Activated CD4-positive, alpha-beta T cell treated with anti-CD3 and anti-CD28 coated beads for 24 hours (primary cell): ENCODE results near the gene HRH3.

ENCODE experiments used
- DNase-seq, 2 donors: peaks; one replicate each; pipeline ENCODE4 v3.0.0-alpha.2; 2020; ENCODE audit warnings: low read depth in 2 of 2

HRH3 gene

GRCh38 chr20:62177307-62177706 lies 42.8 kb downstream of the HRH3 start:
- no peak for DNase-seq

- DNase-seq: no peak
Measured at GRCh38 chr20:62176866-62177265, 43.2 kb downstream of the HRH3 start.

DNA sequence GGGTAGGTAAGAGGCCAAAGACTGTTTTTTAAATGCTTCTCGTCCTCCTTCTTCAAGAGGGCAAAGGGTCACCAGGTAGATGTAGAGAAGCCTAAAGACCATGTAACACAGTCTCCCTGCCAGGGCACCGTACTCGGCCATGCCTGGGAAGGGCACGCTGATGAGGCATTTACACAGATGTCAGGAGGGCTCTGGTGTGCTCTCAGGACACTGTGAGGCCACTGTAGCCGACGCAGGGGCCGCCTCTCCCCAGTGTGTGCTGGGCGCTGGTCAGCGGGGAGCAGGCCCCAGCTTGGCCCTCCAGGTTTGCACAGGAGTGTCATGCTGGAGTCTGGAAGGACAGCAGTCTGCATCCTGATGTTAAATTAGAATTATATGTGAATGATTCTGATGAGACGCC lies 44.4 kb downstream of the HRH3 start:
- DNase-seq: no peak

DNA sequence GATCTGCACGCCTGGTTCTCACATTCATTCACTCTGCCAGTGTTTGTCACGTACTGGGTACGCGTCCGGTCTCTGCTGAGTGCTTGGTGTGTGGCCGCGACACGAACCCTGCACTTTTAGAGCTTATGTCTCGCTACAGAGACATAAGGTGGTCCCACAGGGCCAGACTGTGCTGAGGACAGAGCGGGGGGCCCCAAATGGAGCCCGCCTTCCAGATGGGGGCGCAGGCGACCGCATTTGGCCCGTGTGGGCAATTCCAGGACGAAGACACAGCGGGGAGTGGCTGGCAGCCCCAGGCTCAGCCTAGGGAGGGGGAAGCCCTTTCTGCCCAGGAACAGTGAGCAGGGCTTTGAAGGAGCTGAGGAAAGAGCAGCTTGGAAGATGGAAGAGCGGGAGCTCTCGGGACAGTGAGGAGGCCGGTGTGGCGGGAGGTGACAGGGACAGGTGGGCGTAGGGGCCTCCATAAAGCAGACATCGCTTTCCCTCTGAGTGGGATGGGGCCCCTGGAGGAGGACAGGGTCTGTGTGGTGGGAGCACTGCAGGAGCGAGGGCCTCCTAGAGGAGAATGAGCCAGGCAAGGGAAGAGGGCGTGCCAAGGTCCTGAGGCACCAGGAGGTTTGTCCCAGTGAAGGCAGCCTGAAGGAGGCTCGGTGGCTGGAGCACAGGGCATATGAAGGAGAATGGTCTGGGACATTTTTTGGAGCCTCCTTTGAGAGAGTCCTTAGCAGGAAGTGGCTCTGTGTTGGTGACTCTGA lies 45.0 kb downstream of the HRH3 start:
- DNase-seq: no peak

- no peak for DNase-seq
Measured at GRCh38 chr20:62174021-62174804, 45.9 kb downstream of the HRH3 start.

DNA sequence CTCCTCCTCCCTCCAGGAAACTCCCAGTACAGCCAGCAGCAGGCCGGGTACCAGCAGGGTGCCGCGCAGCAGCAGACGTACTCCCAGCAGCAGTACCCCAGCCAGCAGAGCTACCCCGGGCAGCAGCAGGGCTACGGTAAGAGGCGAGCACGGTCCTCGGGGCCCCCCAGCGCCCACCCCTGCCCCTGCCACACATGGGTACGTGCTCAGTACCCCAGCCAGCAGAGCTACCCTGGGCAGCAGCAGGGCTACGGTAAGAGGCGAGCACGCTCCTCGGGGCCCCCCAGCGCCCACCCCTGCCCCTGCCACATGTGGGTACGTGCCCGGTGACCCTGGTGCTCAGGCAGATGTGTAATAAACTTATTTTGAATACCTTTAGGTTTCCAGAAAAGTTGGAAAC lies 47.4 kb downstream of the HRH3 start:
- no peak for DNase-seq

- DNase-seq: no peak
Measured at GRCh38 chr20:62171245-62171644, 48.8 kb downstream of the HRH3 start.

GRCh38 chr20:62170536-62170935 lies 49.5 kb downstream of the HRH3 start:
- DNase-seq: no peak

- DNase-seq: no peak
Measured at GRCh38 chr20:62168890-62169435, 51.1 kb downstream of the HRH3 start.

DNA sequence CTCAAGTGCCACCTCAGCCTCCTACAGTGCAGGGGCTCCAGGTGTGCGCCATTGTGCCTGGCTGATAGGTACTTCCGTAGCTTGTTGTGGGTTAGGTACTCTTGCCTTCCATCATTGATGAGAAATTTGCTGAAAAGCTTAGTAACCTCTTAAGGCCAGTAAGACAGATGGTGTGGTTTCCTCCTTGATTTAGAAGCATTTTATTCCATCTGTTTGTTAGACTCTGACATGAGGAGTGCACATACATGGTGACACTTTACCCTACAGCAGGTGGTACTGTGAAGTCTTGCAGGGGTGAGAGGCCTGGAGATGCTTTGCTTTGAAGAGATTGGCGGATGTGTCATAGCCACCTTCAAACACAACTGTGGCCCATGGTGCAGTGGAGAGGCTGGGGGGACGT lies 52.0 kb downstream of the HRH3 start:
- no peak for DNase-seq

DNA sequence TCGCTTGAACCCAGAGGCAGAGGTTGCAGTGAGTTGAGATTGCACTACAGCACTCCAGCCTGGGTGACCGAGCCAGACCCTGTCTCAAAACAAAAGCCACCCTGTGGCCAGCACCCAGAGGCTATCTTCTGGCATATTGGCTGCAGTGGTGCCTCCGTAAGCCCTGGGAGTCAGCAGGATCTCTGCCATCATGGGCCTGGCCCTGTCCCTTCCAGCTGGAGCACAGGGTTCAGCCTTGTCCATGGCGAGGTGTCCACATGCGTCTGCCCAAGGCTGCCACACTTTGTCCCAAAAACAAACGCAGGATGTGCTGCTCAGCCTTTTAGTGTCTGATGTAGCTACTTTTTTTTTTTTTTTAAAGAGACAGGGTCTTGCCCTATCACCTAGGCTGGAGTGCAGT lies 52.6 kb downstream of the HRH3 start:
- DNase-seq: no peak

DNA sequence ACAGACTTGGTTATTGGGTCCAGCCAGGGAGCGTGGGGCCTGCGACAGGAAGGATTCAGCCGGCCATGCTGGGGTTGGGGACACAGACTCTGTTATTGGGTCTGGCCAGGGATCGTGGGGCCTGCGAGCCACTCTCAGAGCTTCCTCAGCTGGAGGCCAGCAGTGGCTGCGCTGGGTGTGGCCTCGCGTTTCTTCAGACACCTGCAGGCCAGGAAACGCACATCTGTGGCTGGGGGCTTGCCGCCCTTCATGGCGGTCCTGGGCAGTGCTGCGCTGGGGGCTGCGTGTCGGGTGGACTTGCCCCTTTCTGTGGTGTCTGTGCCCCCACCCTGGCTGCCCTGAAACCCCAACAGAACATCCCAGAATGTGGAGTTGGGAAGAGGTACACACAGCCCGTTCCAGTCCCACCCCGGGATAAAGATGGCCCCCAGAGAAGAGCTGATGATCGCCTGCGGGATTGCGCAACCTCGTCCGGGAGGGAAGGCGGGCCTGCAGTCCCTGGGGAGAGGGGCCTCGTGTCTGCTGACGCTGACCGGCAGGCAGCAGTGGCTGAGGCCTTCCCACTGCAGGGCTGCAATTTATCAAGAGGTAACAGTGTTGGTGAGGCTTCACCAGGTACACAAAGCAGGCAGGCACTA lies 54.2 kb downstream of the HRH3 start:
- no peak for DNase-seq
